ENCODE measurements around the gene LRRC41. TPM values are rescaled to one million over a fixed set of nuclear protein-coding genes. Genes with fewer than 3 reads are reported as not detected.
"Not testable (repeated sequence)": the region's sequence is repeated elsewhere in the genome, so short reads cannot be mapped to it uniquely, and the experiment has no call there.

The LRRC41 gene
- total RNA-seq, 4 donors from 2014 or later: 43.4 to 64.3 (median 60.5) TPM

DNA sequence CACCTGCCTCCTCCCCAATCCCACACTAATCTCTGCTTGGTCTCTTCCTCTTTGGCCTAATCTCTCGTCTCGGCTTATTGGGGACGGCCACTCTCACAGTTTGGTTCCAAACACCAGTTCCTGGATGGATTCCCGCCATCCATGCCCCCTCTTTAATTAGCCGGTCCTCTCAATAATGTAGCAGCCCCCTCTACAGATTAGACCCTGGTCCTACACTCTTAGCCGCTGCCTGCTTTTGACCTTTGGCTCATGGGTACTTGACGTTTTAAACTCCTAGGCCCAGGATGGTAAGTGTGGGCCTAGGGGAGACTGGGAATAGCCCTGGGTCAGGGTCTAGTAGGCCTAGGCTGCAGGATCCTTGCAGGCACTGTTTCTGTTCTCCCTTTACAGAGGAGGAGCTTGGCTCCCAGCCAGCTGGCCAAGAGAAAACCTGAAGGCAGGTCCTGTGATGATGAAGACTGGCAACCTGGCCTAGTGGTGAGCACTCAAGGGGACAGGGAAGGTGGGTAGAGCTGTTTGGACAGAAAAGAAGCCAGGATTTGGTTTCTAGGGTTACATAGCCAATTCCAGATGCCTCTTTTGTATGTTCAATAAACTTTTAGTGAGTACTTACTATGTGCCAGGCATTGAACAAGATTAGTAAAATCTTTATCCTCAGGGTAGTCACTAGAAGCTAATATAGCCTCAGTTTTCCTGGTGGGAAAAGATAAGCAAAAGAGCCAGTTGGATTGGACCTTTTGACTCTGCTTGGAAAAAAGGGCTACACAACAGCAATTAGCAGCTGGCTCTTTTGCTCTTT, 55.1 kb downstream of the LRRC41 start:
- WGBS, 2 donors (ENCODE audit: low coverage in 1 of 2): 4 to 27% methylated on average over 2 to 7 of the region's 7 CpGs
- Histone ChIP-seq H3K27ac (peak overlapping the region in 1 of 4 donors; percentile 31), H3K36me3 (no peaks in the 10 kb centered on the region), H3K27me3 (no peaks in the 10 kb centered on the region), H3K9me3 (no peaks in the 10 kb centered on the region), H3K4me3 (peak overlapping the region in 3 of 4 donors; percentile 45 to 89 (median 61)), H3K4me1 (peaks cover 4 to 15% (median 15%) of the 10 kb centered on the region in 4 donors)
- peak; percentile 52 for DNase-seq
- in situ Hi-C loops (cut with MboI; ENCODE audit: low pct_ligation_motif_present in 1 of 4, low pct_unique_long_range_greater_than_20kb in 1 of 4, low sequenced_read_pairs in 3 of 4) (no loop called here), intact Hi-C loops (cut with DNase I; ENCODE audit: low total_unique reads) (no loop called here)
- TF ChIP-seq EP300 (IDR thresholded peaks at IDR 0.05; ENCODE audit: low read depth) (no peak), POLR2AphosphoS5 (IDR thresholded peaks at IDR 0.05) (no peak), POLR2A (IDR thresholded peaks at IDR 0.05) (no peak)
- TF ChIP-seq, protein P1, sequence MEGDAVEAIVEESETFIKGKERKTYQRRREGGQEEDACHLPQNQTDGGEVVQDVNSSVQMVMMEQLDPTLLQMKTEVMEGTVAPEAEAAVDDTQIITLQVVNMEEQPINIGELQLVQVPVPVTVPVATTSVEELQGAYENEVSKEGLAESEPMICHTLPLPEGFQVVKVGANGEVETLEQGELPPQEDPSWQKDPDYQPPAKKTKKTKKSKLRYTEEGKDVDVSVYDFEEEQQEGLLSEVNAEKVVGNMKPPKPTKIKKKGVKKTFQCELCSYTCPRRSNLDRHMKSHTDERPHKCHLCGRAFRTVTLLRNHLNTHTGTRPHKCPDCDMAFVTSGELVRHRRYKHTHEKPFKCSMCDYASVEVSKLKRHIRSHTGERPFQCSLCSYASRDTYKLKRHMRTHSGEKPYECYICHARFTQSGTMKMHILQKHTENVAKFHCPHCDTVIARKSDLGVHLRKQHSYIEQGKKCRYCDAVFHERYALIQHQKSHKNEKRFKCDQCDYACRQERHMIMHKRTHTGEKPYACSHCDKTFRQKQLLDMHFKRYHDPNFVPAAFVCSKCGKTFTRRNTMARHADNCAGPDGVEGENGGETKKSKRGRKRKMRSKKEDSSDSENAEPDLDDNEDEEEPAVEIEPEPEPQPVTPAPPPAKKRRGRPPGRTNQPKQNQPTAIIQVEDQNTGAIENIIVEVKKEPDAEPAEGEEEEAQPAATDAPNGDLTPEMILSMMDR (IDR thresholded peaks at IDR 0.05): no peak

DNA sequence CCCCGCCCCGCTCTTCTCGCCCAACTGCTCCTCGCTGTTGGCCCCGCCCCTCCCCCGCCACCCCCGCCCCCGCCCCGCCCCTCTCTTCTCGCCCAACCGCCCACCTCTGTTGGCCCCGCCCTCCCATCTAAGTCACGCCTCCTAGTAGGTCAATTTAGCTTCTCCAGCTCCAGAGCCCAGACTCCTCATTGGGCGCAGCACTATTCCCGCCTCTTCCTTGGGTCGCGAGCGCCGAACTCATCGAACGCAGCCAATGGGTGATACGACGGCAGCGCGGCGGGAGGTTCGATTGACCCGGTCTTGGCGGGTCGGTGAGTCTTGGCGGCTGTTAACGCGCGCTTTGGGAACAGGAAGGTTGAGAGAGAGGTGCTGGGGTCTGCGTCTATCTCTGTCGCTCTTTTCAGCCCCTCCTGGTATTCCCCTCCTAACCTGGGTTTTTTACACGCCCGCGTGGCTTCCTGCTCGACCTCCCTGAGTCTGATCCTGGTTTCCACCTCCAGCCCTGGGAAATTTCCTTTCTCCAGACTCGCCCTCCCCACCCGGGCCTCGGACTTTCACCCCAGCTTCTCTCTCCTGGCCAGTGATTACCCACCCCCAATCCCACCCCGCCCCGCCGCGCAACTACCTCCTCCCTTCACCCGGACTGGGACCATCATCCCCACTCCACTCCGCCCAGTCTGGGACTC, 55.8 kb downstream of the LRRC41 start, which contains the start of gene RAD54L:
Gene RAD54L, plus strand, starts transcription at position 328 of the 686 bp plus-strand sequence. CDS start 643 bp downstream, outside the sequence.
- DNase-seq: peak; percentile 98
- whole genome bisulfite sequencing, 2 donors (ENCODE audit: low coverage in 1 of 2): 2% methylated on average over 22 of the region's 49 CpGs; no CpG with 5 or more reads in 1 of the 2 donors
- H3K4me3 ChIP-seq: peak within 1 kb of the TSS; percentile 45 to 89 (median 54)
- peaks cover 4 to 15% (median 15%) of the 10 kb centered on the region in 4 donors for H3K4me1 ChIP-seq
- H3K36me3 ChIP-seq: no peaks in the 10 kb centered on the region
- no peaks in the 10 kb centered on the region for H3K9me3 ChIP-seq
- no peaks in the 10 kb centered on the region for H3K27me3 ChIP-seq
- H3K27ac ChIP-seq: peak within 1 kb of the TSS; percentile 63 to 80 (median 80)
- TF ChIP-seq POLR2A (IDR thresholded peaks at IDR 0.05): no peak
- TF ChIP-seq POLR2AphosphoS5 (IDR thresholded peaks at IDR 0.05): peak; percentile 4 to 50 (median 19)
- TF ChIP-seq EP300 (IDR thresholded peaks at IDR 0.05; ENCODE audit: low read depth): no peak
- TF ChIP-seq, protein P1 (IDR thresholded peaks at IDR 0.05): no peak
- in situ Hi-C loops (cut with MboI; ENCODE audit: low pct_ligation_motif_present in 1 of 4, low pct_unique_long_range_greater_than_20kb in 1 of 4, low sequenced_read_pairs in 3 of 4): no loop called here
- intact Hi-C loops (cut with DNase I; ENCODE audit: low total_unique reads): no loop called here

DNA sequence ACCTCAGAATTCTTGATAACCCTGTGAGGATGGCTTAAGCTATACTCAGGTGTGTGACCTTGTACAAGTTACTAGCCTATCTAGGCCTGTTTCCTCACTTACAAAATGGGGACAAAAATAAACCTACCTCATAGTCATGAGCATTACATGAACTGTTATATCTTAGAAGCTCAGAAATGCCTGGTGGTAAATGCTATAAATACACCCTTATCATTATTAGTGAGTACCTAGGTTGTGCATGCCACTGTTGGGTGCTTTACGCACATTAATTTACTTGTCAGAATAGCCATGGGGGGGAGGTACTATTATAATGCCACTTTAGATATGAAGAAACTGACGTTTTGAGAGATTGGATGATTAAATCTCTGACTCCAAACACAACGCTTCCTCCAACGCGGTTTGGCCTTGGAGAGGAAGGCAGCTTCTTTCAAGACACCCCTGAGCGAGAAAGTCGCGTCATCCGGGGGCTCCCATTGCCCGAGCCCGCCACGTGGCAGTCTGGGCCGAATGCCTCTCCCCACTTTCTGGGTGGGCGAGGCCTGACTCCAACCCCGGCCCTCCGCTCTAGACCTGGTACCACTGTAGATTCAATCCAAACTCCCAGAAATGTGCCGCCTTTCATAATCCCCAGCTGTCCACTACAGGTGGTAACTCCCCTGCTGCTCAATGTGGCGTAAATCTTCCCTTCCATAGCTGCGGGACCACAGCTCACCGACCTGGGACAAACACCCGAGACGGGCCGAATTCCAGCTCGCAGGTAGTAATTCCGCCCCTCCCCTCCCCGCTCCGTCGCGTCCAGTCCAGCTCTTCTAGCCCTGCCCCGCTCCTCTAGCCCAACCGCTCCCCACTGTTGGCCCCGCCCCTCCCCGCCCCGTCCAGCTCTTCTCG, 56.6 kb downstream of the LRRC41 start:
- H3K4me1 ChIP-seq: peaks cover 4 to 15% (median 15%) of the 10 kb centered on the region in 4 donors
- in situ Hi-C loops (cut with MboI; ENCODE audit: low pct_ligation_motif_present in 1 of 4, low pct_unique_long_range_greater_than_20kb in 1 of 4, low sequenced_read_pairs in 3 of 4): no loop called here

DNA sequence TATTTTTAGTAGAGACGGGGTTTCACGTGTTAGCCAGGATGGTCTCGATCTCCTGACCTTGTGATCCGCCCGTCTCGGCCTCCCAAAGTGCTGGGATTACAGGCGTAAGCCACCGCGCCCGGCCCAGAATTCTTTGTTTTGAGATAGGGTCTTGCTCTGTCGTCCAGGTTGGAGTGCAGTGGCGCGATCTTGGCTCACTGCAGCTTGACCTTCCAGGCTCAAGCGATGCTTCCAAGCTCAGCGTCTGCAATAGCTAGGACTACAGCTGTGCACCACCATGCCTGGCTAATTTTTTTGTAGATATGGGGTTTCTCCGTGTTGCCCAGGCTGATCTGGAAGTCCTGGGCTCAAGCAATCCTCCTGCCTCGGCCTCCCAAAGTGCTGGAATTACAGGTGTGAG, 57.3 kb downstream of the LRRC41 start:
- H3K9me3 ChIP-seq; H3K36me3 ChIP-seq; intact Hi-C loops (cut with DNase I; ENCODE audit: low total_unique reads); H3K4me3 ChIP-seq; in situ Hi-C loops (cut with MboI; ENCODE audit: low pct_ligation_motif_present in 1 of 4, low pct_unique_long_range_greater_than_20kb in 1 of 4, low sequenced_read_pairs in 3 of 4); H3K27ac ChIP-seq; H3K27me3 ChIP-seq: not testable (repeated sequence)
- peak; percentile 10 for DNase-seq
- 94 to 96% methylated on average over 3 to 15 of the region's 17 CpGs for WGBS, 2 donors (ENCODE audit: low coverage in 1 of 2)
- H3K4me1 ChIP-seq: peaks cover 4 to 15% (median 15%) of the 10 kb centered on the region in 4 donors

More for the DNA sequence above, 56.6 kb downstream of the LRRC41 start:
- no peak for TF ChIP-seq POLR2AphosphoS5 (IDR thresholded peaks at IDR 0.05)
- TF ChIP-seq POLR2A (IDR thresholded peaks at IDR 0.05): peak; percentile 55
- 3 to 19% methylated on average over 2 to 35 of the region's 35 CpGs for WGBS, 2 donors (ENCODE audit: low coverage in 1 of 2)
- Histone ChIP-seq H3K9me3 (no peaks in the 10 kb centered on the region), H3K4me3 (peak overlapping the region; percentile 35 to 51 (median 48)), H3K27ac (peak overlapping the region; percentile 63 to 80 (median 80)), H3K27me3 (no peaks in the 10 kb centered on the region), H3K36me3 (no peaks in the 10 kb centered on the region)
- peak; percentile 65 for DNase-seq
- intact Hi-C loops (cut with DNase I; ENCODE audit: low total_unique reads): no loop called here

Data from transverse colon (tissue), 4 donors.